ENCODE data around the gene PWP2.
"Not testable (repeated sequence)": the region's sequence is repeated elsewhere in the genome, so short reads cannot be mapped to it uniquely, and the experiment has no call there.

DNA sequence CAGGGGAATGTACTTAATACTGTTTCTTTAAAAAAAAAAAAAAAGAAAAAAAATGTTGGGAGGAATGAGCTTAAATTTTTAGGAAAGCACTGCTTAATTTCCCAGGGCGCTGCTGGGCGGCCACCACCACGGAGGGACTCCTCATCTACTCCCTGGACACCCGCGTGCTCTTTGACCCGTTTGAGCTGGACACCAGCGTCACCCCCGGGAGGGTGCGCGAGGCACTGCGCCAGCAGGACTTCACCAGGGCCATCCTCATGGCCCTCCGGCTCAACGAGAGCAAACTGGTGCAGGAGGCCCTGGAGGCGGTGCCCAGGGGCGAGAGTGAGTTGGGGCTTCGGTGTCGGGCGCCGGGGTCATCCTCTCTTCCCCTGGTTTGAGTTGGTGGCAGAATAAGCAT is 20.6 kb downstream of the PWP2 start:
- TF ChIP-seq, protein P1, sequence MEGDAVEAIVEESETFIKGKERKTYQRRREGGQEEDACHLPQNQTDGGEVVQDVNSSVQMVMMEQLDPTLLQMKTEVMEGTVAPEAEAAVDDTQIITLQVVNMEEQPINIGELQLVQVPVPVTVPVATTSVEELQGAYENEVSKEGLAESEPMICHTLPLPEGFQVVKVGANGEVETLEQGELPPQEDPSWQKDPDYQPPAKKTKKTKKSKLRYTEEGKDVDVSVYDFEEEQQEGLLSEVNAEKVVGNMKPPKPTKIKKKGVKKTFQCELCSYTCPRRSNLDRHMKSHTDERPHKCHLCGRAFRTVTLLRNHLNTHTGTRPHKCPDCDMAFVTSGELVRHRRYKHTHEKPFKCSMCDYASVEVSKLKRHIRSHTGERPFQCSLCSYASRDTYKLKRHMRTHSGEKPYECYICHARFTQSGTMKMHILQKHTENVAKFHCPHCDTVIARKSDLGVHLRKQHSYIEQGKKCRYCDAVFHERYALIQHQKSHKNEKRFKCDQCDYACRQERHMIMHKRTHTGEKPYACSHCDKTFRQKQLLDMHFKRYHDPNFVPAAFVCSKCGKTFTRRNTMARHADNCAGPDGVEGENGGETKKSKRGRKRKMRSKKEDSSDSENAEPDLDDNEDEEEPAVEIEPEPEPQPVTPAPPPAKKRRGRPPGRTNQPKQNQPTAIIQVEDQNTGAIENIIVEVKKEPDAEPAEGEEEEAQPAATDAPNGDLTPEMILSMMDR (IDR thresholded peaks at IDR 0.05) = not testable (repeated sequence)
- TF ChIP-seq POLR2AphosphoS5, POLR2A (IDR thresholded peaks at IDR 0.05): not testable (repeated sequence)
